Measurements from ENCODE around the gene OPCML.

The OPCML gene

DNA sequence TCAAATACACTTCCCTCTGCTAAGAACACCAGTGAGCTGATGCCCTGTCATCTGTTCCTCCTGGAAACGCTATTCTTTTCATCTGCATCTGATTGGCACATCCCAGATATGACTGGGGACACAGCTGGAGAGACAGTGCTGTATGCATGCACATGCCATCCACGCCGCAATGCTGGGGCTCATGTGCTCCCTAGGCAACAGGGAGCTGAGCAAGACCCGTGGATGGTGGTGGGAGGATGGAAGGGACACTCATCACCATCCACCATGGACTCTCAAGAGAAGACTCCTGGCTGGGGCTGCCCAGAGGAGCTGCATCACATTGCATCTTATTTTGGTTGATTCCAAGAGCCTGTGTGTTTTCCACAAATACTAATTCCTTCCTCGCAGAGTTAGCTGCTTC, 534.9 kb downstream of the OPCML start:
- TF ChIP-seq, protein P1, sequence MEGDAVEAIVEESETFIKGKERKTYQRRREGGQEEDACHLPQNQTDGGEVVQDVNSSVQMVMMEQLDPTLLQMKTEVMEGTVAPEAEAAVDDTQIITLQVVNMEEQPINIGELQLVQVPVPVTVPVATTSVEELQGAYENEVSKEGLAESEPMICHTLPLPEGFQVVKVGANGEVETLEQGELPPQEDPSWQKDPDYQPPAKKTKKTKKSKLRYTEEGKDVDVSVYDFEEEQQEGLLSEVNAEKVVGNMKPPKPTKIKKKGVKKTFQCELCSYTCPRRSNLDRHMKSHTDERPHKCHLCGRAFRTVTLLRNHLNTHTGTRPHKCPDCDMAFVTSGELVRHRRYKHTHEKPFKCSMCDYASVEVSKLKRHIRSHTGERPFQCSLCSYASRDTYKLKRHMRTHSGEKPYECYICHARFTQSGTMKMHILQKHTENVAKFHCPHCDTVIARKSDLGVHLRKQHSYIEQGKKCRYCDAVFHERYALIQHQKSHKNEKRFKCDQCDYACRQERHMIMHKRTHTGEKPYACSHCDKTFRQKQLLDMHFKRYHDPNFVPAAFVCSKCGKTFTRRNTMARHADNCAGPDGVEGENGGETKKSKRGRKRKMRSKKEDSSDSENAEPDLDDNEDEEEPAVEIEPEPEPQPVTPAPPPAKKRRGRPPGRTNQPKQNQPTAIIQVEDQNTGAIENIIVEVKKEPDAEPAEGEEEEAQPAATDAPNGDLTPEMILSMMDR (IDR thresholded peaks at IDR 0.05; ENCODE audit: control extremely low read depth, extremely low read depth, low read depth, missing control alignments), result no peak
- DNase-seq (ENCODE audit: extremely low spot score), result no peak
- POLR2A ChIA-PET, result no interaction called here
- CTCF ChIA-PET, result no interaction called here

DNA sequence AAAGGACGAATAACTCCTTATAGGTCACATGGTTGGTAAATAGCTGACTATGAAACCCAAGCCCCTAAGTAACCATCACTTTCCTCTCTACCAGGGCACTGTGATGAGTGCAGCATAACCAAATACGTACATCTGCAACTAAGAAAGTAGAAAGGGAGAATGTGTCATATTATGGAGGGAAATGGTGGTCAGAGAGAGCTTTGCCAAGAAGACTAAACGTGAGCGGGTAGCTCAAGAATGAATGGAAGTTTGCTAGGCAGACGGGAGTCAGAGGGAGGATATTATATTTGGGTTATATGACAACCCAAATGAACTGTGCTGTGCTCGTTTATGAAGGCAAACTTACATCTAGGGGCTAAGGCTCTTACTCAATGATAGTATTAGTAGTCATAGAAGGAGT, 537.3 kb downstream of the OPCML start:
- CTCF ChIA-PET, result interaction anchor here (0.9 kb wide), 1 partner anchor 19 kb away, joined by 4 read pairs; no protein-coding TSS in a partner anchor
- POLR2A ChIA-PET, result no interaction called here
- TF ChIP-seq, protein P1 (IDR thresholded peaks at IDR 0.05; ENCODE audit: control extremely low read depth, extremely low read depth, low read depth, missing control alignments), result no peak
- no peak for DNase-seq (ENCODE audit: extremely low spot score)

DNA sequence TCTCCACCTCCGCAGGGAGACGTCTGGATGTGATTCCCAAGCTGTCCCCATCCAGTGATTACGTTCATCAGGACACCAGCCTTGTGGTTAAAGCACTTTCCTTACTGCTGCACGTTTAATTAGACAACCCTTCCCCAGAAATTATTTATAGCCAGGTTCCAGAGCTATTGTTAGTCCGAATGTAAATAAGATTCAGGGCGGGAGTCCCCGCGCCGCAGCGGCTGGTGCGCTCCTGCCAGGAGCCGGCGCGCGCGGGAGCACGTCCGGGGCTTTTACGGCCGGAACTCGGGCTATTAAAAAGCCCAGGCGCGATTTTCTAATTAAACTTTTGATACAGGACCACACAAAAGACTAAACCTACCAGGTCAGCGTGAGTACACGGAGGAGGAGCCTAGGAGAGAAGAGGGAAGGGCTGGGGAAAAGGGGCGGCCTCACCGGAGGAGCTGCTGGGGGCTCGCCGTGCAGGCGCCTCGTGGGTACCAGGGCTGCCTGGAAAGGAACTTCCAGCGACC, 538.3 kb downstream of the OPCML start:
- no peak for DNase-seq (ENCODE audit: extremely low spot score)
- TF ChIP-seq, protein P1 (IDR thresholded peaks at IDR 0.05; ENCODE audit: control extremely low read depth, extremely low read depth, low read depth, missing control alignments), result no peak
- CTCF ChIA-PET, result no interaction called here
- POLR2A ChIA-PET, result no interaction called here

DNA sequence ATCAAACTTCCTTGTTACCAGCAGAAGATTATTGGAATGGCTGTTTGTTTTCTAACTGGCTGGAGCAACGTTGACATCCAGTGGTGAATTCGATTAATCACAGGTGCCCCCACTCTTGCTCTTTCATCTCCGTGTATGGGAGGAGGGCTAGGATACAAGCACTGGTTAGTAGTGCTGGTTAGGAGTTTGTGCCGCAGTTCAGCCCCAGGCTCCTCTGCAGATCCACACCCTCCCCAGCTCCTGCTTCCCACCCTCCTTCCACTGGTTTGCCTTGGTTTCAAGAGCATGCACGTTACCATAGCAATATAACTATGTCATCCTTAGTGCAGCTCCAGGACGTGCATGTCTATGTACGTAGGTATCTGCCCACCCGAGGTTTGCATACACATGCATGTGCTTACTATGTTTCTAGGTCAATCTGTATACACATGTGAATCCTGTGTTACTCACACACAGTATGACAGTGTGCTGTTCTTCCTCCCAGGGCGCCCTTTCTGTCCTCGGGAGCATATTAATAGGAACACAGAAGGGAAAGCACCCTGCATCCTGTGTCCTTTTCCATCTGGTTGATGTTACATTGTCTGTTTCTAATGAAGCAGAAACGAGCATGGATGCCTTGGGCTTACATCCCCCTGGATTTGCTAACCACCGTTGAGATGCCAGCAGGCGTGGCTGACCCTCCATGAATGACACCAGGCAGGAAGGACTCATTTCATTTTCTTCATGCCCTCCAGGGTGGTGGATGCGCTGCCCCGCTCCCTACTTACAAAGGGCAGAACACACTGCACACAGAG, 539.3 kb downstream of the OPCML start:
- TF ChIP-seq, protein P1 (IDR thresholded peaks at IDR 0.05; ENCODE audit: control extremely low read depth, extremely low read depth, low read depth, missing control alignments), result no peak
- ChIA-PET POLR2A (no interaction called here), CTCF (no interaction called here)
- DNase-seq (ENCODE audit: extremely low spot score), result no peak

DNA sequence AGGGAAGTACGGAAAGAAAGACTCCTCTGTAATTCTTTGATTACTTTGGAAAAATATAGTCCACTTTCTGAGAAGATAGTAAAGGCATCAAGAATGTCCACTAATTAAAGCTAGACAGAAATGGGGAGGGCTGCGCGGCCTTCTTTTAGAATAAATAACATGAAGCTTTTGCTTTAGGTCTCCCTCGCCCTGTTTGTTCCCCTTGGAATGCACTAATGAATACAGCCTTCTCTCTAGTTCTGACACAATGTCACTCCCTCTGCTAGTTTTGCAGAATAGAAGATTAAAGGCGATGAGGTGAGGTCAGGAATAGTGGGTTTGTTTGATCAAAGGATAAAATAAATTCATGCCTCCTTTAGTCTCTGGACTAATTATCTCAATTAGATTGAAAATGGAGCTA, 543.9 kb downstream of the OPCML start:
- TF ChIP-seq, protein P1 (IDR thresholded peaks at IDR 0.05; ENCODE audit: control extremely low read depth, extremely low read depth, low read depth, missing control alignments), result no peak
- DNase-seq (ENCODE audit: extremely low spot score), result no peak
- ChIA-PET CTCF (no interaction called here), POLR2A (no interaction called here)

DNA sequence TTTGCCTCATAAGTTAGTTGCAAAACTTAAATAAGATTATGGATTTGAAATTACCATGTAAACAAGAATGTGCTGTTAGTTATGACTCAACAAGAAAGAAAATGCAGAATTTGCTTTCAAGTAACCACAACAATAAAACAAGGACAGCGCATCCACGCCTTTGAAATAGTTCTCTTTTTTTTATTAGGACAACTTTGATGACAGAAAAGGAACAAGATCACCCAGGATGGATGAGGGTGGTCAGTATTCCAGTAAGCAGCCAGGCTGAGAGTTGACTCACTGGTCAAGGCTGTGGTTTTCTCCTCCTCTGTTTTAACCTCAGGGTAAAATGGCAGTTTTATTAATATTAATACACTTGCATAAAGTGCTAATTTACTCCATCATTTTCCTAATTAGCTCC, 544.4 kb downstream of the OPCML start:
- TF ChIP-seq, protein P1 (IDR thresholded peaks at IDR 0.05; ENCODE audit: control extremely low read depth, extremely low read depth, low read depth, missing control alignments), result no peak
- CTCF ChIA-PET, result no interaction called here
- POLR2A ChIA-PET, result no interaction called here
- no peak for DNase-seq (ENCODE audit: extremely low spot score)
